ENCODE measurements around the gene MEIS3.

The MEIS3 gene

GRCh38 chr19:47357788-47358680 lies 61.3 kb downstream of the MEIS3 start:
- no peak for DNase-seq (ENCODE audit: low spot score)

- DNase-seq (ENCODE audit: low spot score), result no peak
Measured at GRCh38 chr19:47356900-47357299, 62.4 kb downstream of the MEIS3 start.

GRCh38 chr19:47353307-47353712 lies 66.0 kb downstream of the MEIS3 start:
- DNase-seq (ENCODE audit: low spot score), result no peak
